Astrocyte (in vitro differentiated cells and primary cell): ENCODE results near the gene LRRC7. TPM values are rescaled to one million over a fixed set of nuclear protein-coding genes. Genes with fewer than 3 reads are reported as not detected.
A peak's percentile ranks its signal among the peaks of the same experiment; 100 is the strongest.

ENCODE experiments used
- DNase-seq: peaks from one replicate; pipeline ENCODE4 v3.0.0-alpha.2; 2010; ENCODE audit warnings: low read depth
- FAIRE-seq: peaks from 2 replicates; lab custom pipeline; 2011; peaks lifted over from hg19 to GRCh38; lab: Jason Lieb, UNC
- H2AFZ ChIP-seq: 2 replicates; pipeline ENCODE4 v1.6.0; 2012; ENCODE audit warnings: low read depth, low read length, inconsistent platforms
- H3K27ac ChIP-seq: 2 replicates; pipeline ENCODE4 v1.5.1; 2011; ENCODE audit warnings: low read depth, low read length, inconsistent platforms
- H3K27me3 ChIP-seq: 2 replicates; pipeline ENCODE4 v1.6.0; 2011; ENCODE audit warnings: low read length, inconsistent platforms; ENCODE audit not compliant: insufficient read depth
- H3K36me3 ChIP-seq: 2 replicates; pipeline ENCODE4 v1.5.1; 2011; ENCODE audit warnings: low read length, inconsistent platforms; ENCODE audit not compliant: insufficient read depth
- H3K4me1 ChIP-seq: 2 replicates; pipeline ENCODE4 v1.5.1; 2011; ENCODE audit warnings: low read length, inconsistent platforms; ENCODE audit not compliant: insufficient read depth
- H3K4me2 ChIP-seq: 2 replicates; pipeline ENCODE4 v1.6.0; 2012; ENCODE audit warnings: low read length, inconsistent platforms
- H3K4me3 ChIP-seq: 2 replicates; pipeline ENCODE4 v1.5.1; 2011; ENCODE audit warnings: low read depth, mild to moderate bottlenecking, low read length, inconsistent platforms; ENCODE audit not compliant: insufficient read depth
- H3K79me2 ChIP-seq: 2 replicates; pipeline ENCODE4 v1.6.0; 2012; ENCODE audit warnings: mild to moderate bottlenecking, low read length, inconsistent platforms; ENCODE audit not compliant: insufficient read depth
- H3K9ac ChIP-seq: 2 replicates; pipeline ENCODE4 v1.6.0; 2012; ENCODE audit warnings: mild to moderate bottlenecking, low read length, inconsistent platforms
- H3K9me3 ChIP-seq: 2 replicates; pipeline ENCODE4 v1.5.1; 2012; ENCODE audit warnings: low read depth, mild to moderate bottlenecking, low read length, inconsistent platforms; ENCODE audit not compliant: insufficient read depth
- H4K20me1 ChIP-seq: 2 replicates; pipeline ENCODE4 v1.6.0; 2012; ENCODE audit warnings: low read length, inconsistent platforms; ENCODE audit not compliant: insufficient read depth
- H3K27ac Mint-ChIP-seq: one replicate; pipeline ENCODE4 v1.8.0; 2021; ENCODE audit warnings: mild to moderate bottlenecking, mixed read lengths; ENCODE audit not compliant: unreplicated experiment
- H3K27me3 Mint-ChIP-seq: one replicate; pipeline ENCODE4 v1.8.0; 2021; ENCODE audit warnings: low read depth, mixed read lengths; ENCODE audit not compliant: unreplicated experiment
- H3K36me3 Mint-ChIP-seq: one replicate; pipeline ENCODE4 v1.8.0; 2021; ENCODE audit warnings: low read depth, mixed read lengths; ENCODE audit not compliant: unreplicated experiment
- H3K4me1 Mint-ChIP-seq: one replicate; pipeline ENCODE4 v1.8.0; 2021; ENCODE audit warnings: low read depth, mixed read lengths; ENCODE audit not compliant: unreplicated experiment
- H3K4me3 Mint-ChIP-seq: one replicate; pipeline ENCODE4 v1.8.0; 2021; ENCODE audit warnings: mild to moderate bottlenecking, moderate library complexity, mixed read lengths; ENCODE audit not compliant: unreplicated experiment
- H3K9me3 Mint-ChIP-seq: one replicate; pipeline ENCODE4 v1.8.0; 2021; ENCODE audit warnings: mild to moderate bottlenecking, mixed read lengths; ENCODE audit not compliant: unreplicated experiment
- EZH2 ChIP-seq: IDR thresholded peaks from 2 replicates; pipeline ENCODE4 v1.6.1; 2012; ENCODE audit warnings: mild to moderate bottlenecking, low read length, inconsistent platforms; ENCODE audit not compliant: insufficient read depth
- total RNA-seq: library from RNA; stranded (reverse); gene quantifications from 2 replicates; pipeline ENCODE4 v1.2.1, GENCODE V29; 2021
- TF ChIP-seq, protein P1 (sequence below): IDR thresholded peaks from 2 replicates; pipeline ENCODE4 v1.5.1; 2011; ENCODE audit warnings: low read depth, mild to moderate bottlenecking, inconsistent platforms, low read length, moderate library complexity; ENCODE audit not compliant: insufficient read depth

The LRRC7 gene
- total RNA-seq, 1 donor from 2014 or later, result 0.27 TPM

- Histone ChIP-seq H4K20me1 (no peaks in the 10 kb centered on the region), H3K9me3 (no peaks in the 10 kb centered on the region), H3K27me3 (no peaks in the 10 kb centered on the region), H3K4me3 (no peak overlapping the region), H3K27ac (no peak overlapping the region), H3K4me2 (no peak overlapping the region), H3K4me1 (no peaks in the 10 kb centered on the region), H3K9ac (no peak overlapping the region), H2AFZ (no peak overlapping the region), H3K79me2 (no peaks in the 10 kb centered on the region), H3K36me3 (no peaks in the 10 kb centered on the region)
- H3K36me3 Mint-ChIP-seq, result no peaks in the 10 kb centered on the region
- DNase-seq (no peak), FAIRE-seq (no peak)
- H3K27ac Mint-ChIP-seq, result no peak overlapping the region
- no peak for TF ChIP-seq EZH2
- TF ChIP-seq, protein P1, sequence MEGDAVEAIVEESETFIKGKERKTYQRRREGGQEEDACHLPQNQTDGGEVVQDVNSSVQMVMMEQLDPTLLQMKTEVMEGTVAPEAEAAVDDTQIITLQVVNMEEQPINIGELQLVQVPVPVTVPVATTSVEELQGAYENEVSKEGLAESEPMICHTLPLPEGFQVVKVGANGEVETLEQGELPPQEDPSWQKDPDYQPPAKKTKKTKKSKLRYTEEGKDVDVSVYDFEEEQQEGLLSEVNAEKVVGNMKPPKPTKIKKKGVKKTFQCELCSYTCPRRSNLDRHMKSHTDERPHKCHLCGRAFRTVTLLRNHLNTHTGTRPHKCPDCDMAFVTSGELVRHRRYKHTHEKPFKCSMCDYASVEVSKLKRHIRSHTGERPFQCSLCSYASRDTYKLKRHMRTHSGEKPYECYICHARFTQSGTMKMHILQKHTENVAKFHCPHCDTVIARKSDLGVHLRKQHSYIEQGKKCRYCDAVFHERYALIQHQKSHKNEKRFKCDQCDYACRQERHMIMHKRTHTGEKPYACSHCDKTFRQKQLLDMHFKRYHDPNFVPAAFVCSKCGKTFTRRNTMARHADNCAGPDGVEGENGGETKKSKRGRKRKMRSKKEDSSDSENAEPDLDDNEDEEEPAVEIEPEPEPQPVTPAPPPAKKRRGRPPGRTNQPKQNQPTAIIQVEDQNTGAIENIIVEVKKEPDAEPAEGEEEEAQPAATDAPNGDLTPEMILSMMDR, result no peak
- H3K4me3 Mint-ChIP-seq, result no peak overlapping the region
- H3K27me3 Mint-ChIP-seq, result peaks cover 2% of the 10 kb centered on the region
- peaks cover 5% of the 10 kb centered on the region for H3K9me3 Mint-ChIP-seq
- peaks cover 14% of the 10 kb centered on the region for H3K4me1 Mint-ChIP-seq
Observed at GRCh38 chr1:69697340-69697739, 129.6 kb downstream of the LRRC7 start.

DNA sequence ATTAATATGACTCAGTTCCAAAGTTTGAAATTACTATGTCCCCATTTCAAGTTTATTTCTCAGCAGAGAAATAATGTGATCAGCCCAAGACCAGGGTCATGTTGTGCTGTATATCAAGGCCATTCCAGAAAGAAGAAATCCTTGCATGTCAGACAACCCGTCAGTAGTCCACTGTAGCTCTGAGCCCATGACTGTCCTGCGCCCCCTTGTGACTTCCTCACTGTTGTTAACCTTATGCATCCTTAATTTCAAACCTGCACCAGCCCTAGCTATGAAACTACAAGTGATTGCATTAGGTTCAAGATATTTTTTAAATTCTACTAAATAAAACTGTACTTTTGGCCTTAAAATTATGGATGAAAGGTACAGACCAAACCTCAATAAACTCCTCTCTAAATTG, 133.0 kb downstream of the LRRC7 start:
- peaks cover 2% of the 10 kb centered on the region for H3K27me3 Mint-ChIP-seq
- no peak overlapping the region for H3K4me3 Mint-ChIP-seq
- no peaks in the 10 kb centered on the region for H3K27me3 ChIP-seq
- FAIRE-seq, result no peak
- no peak for TF ChIP-seq EZH2
- TF ChIP-seq, protein P1, result peak; percentile 8
- no peak overlapping the region for H3K4me2 ChIP-seq
- H3K36me3 ChIP-seq, result no peaks in the 10 kb centered on the region
- H2AFZ ChIP-seq, result no peak overlapping the region
- H3K79me2 ChIP-seq, result no peaks in the 10 kb centered on the region
- no peaks in the 10 kb centered on the region for H3K9me3 ChIP-seq
- no peak for DNase-seq
- no peak overlapping the region for H3K4me3 ChIP-seq
- no peaks in the 10 kb centered on the region for H3K4me1 ChIP-seq
- H3K4me1 Mint-ChIP-seq, result peaks cover 4% of the 10 kb centered on the region
- H3K9me3 Mint-ChIP-seq, result peaks cover 5% of the 10 kb centered on the region
- H3K27ac ChIP-seq, result no peak overlapping the region
- H3K9ac ChIP-seq, result no peak overlapping the region
- no peaks in the 10 kb centered on the region for H4K20me1 ChIP-seq
- H3K27ac Mint-ChIP-seq, result peak overlapping the region; percentile 10
- no peaks in the 10 kb centered on the region for H3K36me3 Mint-ChIP-seq

DNA sequence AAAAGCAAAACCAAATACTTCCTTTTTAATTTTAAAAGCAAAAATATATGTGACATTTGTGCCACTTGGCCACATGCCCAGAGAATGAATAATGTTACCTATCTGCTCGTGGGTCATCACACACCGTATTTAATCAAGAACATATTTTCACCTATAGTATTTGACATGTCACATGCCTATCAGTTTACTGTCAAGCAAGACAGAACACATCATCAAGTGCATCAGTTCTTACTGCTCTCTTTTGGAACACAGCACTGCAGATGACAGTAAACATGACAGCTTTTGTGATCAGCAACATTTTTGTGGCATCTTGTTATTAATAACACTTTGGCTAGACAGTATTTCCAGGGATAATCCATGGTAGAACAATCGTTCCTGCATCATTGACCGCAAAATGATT, 134.4 kb downstream of the LRRC7 start:
- Histone ChIP-seq H3K79me2 (no peaks in the 10 kb centered on the region), H3K27ac (no peak overlapping the region), H3K36me3 (no peaks in the 10 kb centered on the region), H3K4me2 (no peak overlapping the region), H4K20me1 (no peaks in the 10 kb centered on the region), H3K4me1 (no peaks in the 10 kb centered on the region), H3K9ac (no peak overlapping the region), H3K9me3 (no peaks in the 10 kb centered on the region), H3K27me3 (no peaks in the 10 kb centered on the region), H3K4me3 (no peak overlapping the region), H2AFZ (no peak overlapping the region)
- peaks cover 2% of the 10 kb centered on the region for H3K27me3 Mint-ChIP-seq
- no peaks in the 10 kb centered on the region for H3K36me3 Mint-ChIP-seq
- FAIRE-seq (no peak), DNase-seq (no peak)
- peaks cover 4% of the 10 kb centered on the region for H3K4me1 Mint-ChIP-seq
- H3K4me3 Mint-ChIP-seq, result no peak overlapping the region
- H3K27ac Mint-ChIP-seq, result no peak overlapping the region
- TF ChIP-seq, protein P1, result no peak
- TF ChIP-seq EZH2, result no peak
- peaks cover 2% of the 10 kb centered on the region for H3K9me3 Mint-ChIP-seq
